Gastroesophageal sphincter (tissue), 3 donors: Measurements from ENCODE around the gene ARL17B.
"Not testable (repeated sequence)": the region's sequence is repeated elsewhere in the genome, so short reads cannot be mapped to it uniquely, and the experiment has no call there.

Experiments used
- POLR2AphosphoS5 ChIP-seq: sonication (generic); formaldehyde crosslinking; IDR thresholded peaks from one replicate; pipeline ENCODE4 v1.6.1; 2017; ENCODE audit warnings: antibody characterized with exemption
- TF ChIP-seq, protein P1 (sequence below), 4 experiments: fragments of 200-600 bp in 2 of 4; fragments of 450-650 bp in 2 of 4; sonication (generic) in 1 of 4; IDR thresholded peaks; one replicate each; pipeline ENCODE4 v1.5.1; 2017 to 2019; ENCODE audit warnings: antibody characterized with exemption in 4 of 4, mild to moderate bottlenecking in 2 of 4, moderate library complexity in 2 of 4

DNA sequence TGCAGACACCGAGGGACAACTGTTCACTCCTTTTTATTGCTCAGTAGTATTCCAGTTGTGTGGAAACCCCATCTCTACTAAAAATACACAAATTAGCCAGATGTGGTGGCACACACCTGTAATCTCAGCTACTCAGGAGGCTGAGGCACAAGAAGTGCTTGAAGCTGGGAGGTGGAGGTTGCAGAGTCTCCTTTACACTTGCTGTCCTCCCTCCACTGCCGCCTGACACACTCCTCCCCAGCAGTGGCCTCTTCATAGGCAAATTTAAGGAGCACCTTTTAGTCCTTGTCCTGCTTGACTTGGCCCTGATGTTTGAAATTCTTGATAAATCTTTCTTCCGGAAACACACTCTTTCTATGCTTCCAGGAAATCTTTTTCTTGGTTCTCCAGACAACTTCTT, 112.4 kb downstream of the ARL17B start:
- TF ChIP-seq, protein P1, sequence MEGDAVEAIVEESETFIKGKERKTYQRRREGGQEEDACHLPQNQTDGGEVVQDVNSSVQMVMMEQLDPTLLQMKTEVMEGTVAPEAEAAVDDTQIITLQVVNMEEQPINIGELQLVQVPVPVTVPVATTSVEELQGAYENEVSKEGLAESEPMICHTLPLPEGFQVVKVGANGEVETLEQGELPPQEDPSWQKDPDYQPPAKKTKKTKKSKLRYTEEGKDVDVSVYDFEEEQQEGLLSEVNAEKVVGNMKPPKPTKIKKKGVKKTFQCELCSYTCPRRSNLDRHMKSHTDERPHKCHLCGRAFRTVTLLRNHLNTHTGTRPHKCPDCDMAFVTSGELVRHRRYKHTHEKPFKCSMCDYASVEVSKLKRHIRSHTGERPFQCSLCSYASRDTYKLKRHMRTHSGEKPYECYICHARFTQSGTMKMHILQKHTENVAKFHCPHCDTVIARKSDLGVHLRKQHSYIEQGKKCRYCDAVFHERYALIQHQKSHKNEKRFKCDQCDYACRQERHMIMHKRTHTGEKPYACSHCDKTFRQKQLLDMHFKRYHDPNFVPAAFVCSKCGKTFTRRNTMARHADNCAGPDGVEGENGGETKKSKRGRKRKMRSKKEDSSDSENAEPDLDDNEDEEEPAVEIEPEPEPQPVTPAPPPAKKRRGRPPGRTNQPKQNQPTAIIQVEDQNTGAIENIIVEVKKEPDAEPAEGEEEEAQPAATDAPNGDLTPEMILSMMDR (IDR thresholded peaks at IDR 0.05), result not testable (repeated sequence)
- not testable (repeated sequence) for TF ChIP-seq POLR2AphosphoS5
